DOHH2 (cell line): ENCODE measurements around the gene MELTF.

ENCODE experiments used
- H3F3A ChIP-seq: fragments of 200-600 bp; sonication (generic), shearing (Covaris generic); 2 replicates; pipeline ENCODE4 v1.6.0; 2016; ENCODE audit warnings: antibody characterized with exemption, mild to moderate bottlenecking; ENCODE audit not compliant: control insufficient read depth, insufficient read depth
- H3K27ac ChIP-seq: fragments of 200-600 bp; sonication (generic); 2 replicates; pipeline ENCODE4 v1.5.1; 2014; ENCODE audit warnings: low read depth, mild to moderate bottlenecking, low read length, moderate library complexity
- H3K27me3 ChIP-seq: fragments of 200-600 bp; sonication (generic); 2 replicates; pipeline ENCODE4 v1.6.1; 2014; ENCODE audit warnings: mild to moderate bottlenecking, low read length, mixed read lengths; ENCODE audit not compliant: control insufficient read depth
- H3K36me3 ChIP-seq: fragments of 200-600 bp; sonication (generic); 2 replicates; pipeline ENCODE4 v1.6.1; 2014; ENCODE audit warnings: mild to moderate bottlenecking, low read length, moderate library complexity, mixed read lengths; ENCODE audit not compliant: control insufficient read depth
- H3K4me1 ChIP-seq: fragments of 200-600 bp; sonication (generic); 2 replicates; pipeline ENCODE4 v1.6.1; 2014; ENCODE audit warnings: mild to moderate bottlenecking, low read length, mixed read lengths; ENCODE audit not compliant: control insufficient read depth
- H3K4me2 ChIP-seq: fragments of 200-600 bp; sonication (generic); 2 replicates; pipeline ENCODE4 v1.6.0; 2014; ENCODE audit warnings: mild to moderate bottlenecking, low read length, moderate library complexity
- H3K4me3 ChIP-seq: fragments of 200-600 bp; sonication (generic); 2 replicates; pipeline ENCODE4 v1.5.1; 2014; ENCODE audit warnings: mild to moderate bottlenecking, low read length, mixed read lengths
- H3K79me2 ChIP-seq: fragments of 200-600 bp; sonication (generic); 2 replicates; pipeline ENCODE4 v1.6.1; 2014; ENCODE audit warnings: mild to moderate bottlenecking, low read length, mixed read lengths; ENCODE audit not compliant: control insufficient read depth
- H3K9me2 ChIP-seq: fragments of 200-600 bp; sonication (generic); replicated peaks from 2 replicates; pipeline ENCODE4 v1.6.1; 2014; ENCODE audit warnings: mild to moderate bottlenecking, low read length, mixed read lengths; ENCODE audit not compliant: control insufficient read depth
- H3K9me3 ChIP-seq: fragments of 200-600 bp; sonication (generic); 2 replicates; pipeline ENCODE4 v1.6.1; 2014; ENCODE audit warnings: antibody characterized with exemption, low read length, mixed read lengths; ENCODE audit not compliant: control insufficient read depth, insufficient read depth
- H4K20me1 ChIP-seq: fragments of 200-600 bp; sonication (generic); 2 replicates; pipeline ENCODE4 v1.6.0; 2014; ENCODE audit warnings: low read depth, mild to moderate bottlenecking, antibody characterized with exemption, low read length, moderate library complexity; ENCODE audit not compliant: control insufficient read depth, insufficient read depth
- EZH2phosphoT487 ChIP-seq: fragments of 200-600 bp; sonication (generic); IDR thresholded peaks from 2 replicates; pipeline ENCODE4 v1.6.1; 2017; ENCODE audit warnings: borderline replicate concordance, mild to moderate bottlenecking, antibody characterized with exemption, low read length, moderate library complexity, mixed read lengths
- TF ChIP-seq, protein P1 (sequence below): fragments of 200-600 bp; sonication (generic); IDR thresholded peaks from one replicate; pipeline ENCODE4 v1.5.1; 2014; ENCODE audit warnings: antibody characterized with exemption, mild to moderate bottlenecking, low read depth, low read length; ENCODE audit not compliant: poor library complexity, severe bottlenecking

The MELTF gene

GRCh38 chr3:197029511-197030167, at the start of gene MELTF:
MELTF (minus strand) TSS chr3:197029817; CDS start chr3:197029702, 115 bp downstream.
- H3K79me2 ChIP-seq: no peaks in the 10 kb centered on the region
- no peaks in the 10 kb centered on the region for H3K9me3 ChIP-seq
- H3K4me3 ChIP-seq: peak within 1 kb of the TSS; percentile 82
- no peaks in the 10 kb centered on the region for H3K36me3 ChIP-seq
- peaks cover 25% of the 10 kb centered on the region for H3K4me1 ChIP-seq
- H3K27ac ChIP-seq: no peak within 1 kb of the TSS
- no peaks in the 10 kb centered on the region for H3K9me2 ChIP-seq
- H4K20me1 ChIP-seq: no peaks in the 10 kb centered on the region; the same call in 1 of the 2 replicates
- H3F3A ChIP-seq: peaks cover 2% of the 10 kb centered on the region; the same call in 1 of the 2 replicates
- H3K4me2 ChIP-seq: peak within 1 kb of the TSS; percentile 93
- TF ChIP-seq, protein P1, sequence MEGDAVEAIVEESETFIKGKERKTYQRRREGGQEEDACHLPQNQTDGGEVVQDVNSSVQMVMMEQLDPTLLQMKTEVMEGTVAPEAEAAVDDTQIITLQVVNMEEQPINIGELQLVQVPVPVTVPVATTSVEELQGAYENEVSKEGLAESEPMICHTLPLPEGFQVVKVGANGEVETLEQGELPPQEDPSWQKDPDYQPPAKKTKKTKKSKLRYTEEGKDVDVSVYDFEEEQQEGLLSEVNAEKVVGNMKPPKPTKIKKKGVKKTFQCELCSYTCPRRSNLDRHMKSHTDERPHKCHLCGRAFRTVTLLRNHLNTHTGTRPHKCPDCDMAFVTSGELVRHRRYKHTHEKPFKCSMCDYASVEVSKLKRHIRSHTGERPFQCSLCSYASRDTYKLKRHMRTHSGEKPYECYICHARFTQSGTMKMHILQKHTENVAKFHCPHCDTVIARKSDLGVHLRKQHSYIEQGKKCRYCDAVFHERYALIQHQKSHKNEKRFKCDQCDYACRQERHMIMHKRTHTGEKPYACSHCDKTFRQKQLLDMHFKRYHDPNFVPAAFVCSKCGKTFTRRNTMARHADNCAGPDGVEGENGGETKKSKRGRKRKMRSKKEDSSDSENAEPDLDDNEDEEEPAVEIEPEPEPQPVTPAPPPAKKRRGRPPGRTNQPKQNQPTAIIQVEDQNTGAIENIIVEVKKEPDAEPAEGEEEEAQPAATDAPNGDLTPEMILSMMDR: peak; percentile 91
- TF ChIP-seq EZH2phosphoT487: no peak
- peaks cover 18% of the 10 kb centered on the region for H3K27me3 ChIP-seq

DNA sequence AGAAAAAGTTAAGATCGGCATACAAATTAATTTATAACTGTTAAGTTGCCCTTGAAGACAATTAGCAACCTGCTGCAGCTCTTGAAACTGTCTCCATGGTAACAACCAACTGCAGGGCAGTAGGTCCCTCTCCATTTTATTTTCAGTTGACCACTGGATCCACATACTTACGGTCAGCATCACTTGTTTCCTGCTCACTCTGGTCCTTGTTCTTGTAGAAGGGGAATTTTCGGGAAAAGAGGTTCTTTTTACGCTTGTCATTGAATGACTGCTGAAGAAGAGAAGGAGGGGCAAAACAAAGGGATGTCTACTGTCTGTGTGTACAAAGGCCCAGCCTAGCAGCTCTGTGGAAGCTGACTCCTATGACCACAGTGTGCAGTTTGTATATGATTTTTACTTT, 46.8 kb upstream of the MELTF start:
- H3K27me3 ChIP-seq: no peaks in the 10 kb centered on the region
- no peak overlapping the region for H3K4me2 ChIP-seq
- H3K79me2 ChIP-seq: no peaks in the 10 kb centered on the region
- H3K36me3 ChIP-seq: peaks cover 24% of the 10 kb centered on the region
- H3K4me1 ChIP-seq: 0 out of 2 replicates have a peak, but pooled peaks cover 3% of the 10 kb centered on the region
- no peaks in the 10 kb centered on the region for H3K9me2 ChIP-seq
- peaks cover 5% of the 10 kb centered on the region; the same call in 1 of the 2 replicates for H3F3A ChIP-seq
- H3K27ac ChIP-seq: no peak overlapping the region
- H3K4me3 ChIP-seq: no peak overlapping the region
- H3K9me3 ChIP-seq: no peaks in the 10 kb centered on the region
- no peaks in the 10 kb centered on the region for H4K20me1 ChIP-seq
- TF ChIP-seq, protein P1: no peak
- no peak for TF ChIP-seq EZH2phosphoT487

- Histone ChIP-seq H3K9me2 (no peaks in the 10 kb centered on the region), H4K20me1 (no peaks in the 10 kb centered on the region), H3K79me2 (no peaks in the 10 kb centered on the region), H3K4me1 (peaks cover 23% of the 10 kb centered on the region), H3K4me2 (peak overlapping the region; percentile 55), H3K9me3 (no peaks in the 10 kb centered on the region), H3F3A (no peaks in the 10 kb centered on the region), H3K27ac (peak overlapping the region; percentile 28), H3K27me3 (no peaks in the 10 kb centered on the region), H3K4me3 (peak overlapping the region; percentile 29), H3K36me3 (peaks cover 26% of the 10 kb centered on the region)
- TF ChIP-seq, protein P1: no peak
- TF ChIP-seq EZH2phosphoT487: no peak
These were observed 38.5 kb upstream of the MELTF start for GRCh38 chr3:197068077-197068476.
